NCI-H510A treated with DMSO at 0.1 percent for 48 hours (cell line): ENCODE measurements around the gene CEMIP2.
A peak's percentile ranks its signal among the peaks of the same experiment; 100 is the strongest.

Source experiments
- DNase-seq: peaks from one replicate; lab custom pipeline; 2025; lab: John Stamatoyannopoulos, UW

The CEMIP2 gene

DNA sequence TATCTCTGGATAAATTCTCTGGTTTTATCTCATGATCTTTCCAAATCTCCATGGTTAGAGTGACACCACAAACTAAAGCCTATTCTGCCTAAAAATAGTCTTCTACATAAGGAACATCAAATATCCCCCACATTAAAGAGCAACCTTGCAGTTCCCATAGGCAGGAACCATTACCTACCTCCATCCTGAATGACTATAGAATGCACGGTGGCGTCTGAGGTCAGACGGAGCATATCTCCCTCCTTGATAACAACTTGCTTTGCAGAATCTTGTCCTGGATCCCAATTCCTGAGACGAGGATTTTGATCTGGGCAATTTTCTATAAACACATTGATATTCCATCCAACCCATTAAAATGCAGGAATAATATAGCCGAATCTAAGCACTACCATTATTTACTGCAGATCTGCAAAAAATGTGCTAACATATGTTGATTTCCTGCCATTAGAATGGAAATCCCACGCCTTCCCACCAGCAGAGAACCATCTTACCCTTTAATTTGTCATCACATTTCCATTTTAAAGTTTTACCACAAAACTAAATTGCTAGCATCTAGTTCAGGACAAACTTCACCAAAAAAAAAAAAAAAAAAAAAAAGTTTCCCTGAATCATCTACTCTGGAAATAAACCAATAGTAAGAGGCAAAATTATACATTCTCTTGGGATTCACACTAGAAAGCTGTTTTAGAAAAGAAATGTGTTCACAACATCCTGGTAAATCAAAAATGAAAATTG, 22.1 kb downstream of the CEMIP2 start:
- no peak for DNase-seq

DNA sequence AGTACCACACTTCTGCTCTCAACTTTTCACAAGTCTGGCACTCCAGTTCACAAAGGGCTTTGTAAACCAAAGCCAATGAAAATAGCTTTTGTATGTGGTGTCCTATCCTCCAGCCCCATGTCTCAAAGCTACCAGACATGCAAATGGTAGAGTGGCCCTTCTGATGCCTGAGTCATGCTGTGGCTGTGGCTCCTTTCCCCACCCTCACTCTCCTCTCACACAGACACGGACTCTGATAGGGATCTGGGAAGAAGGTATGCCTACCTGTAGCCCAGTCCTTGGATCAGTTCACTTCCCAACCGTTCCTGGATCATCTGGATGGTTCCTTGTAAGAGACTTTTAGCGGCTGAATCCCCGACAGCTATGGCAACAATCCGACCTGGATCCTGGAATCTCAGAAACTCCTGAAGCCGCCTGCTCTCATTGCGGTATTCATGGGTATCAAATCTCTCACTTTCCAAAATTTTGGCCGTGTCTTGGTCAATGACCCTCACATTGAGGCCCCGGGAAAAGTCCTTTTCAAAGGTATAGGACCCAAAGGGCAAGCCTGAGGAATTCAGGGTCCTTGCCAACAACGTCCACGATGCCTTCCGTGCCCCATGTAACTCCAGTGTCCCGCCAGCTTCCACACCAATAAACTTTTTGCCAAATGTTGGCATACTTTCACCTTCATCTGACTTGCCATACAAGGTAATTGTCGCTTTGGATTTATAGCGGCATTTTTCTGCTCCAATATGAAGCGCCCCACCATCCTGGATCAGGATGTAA, 23.4 kb downstream of the CEMIP2 start:
- no peak for DNase-seq

GRCh38 chr9:71743882-71744281, 24.4 kb downstream of the CEMIP2 start:
- no peak for DNase-seq

- no peak for DNase-seq
Measured at GRCh38 chr9:71743217-71743705, 25.1 kb downstream of the CEMIP2 start.

DNA sequence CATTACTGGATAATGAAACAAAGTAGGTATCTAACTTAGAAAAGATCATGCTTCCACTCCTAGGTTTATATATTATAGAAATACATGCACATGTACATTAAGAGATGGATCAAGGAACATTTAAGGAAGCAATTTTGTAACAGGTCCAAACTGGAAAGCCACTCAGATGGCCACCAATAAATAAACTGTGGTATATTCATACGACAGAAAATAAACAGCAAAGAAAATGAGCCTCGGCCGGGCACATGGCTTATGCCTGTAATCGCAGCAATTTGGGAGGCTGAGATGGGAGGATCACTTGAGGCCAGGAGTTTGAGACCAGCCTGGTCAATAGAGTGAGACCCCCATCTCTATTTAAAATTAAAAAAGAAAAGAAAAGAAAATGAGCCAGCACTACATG, 25.6 kb downstream of the CEMIP2 start:
- no peak for DNase-seq

DNA sequence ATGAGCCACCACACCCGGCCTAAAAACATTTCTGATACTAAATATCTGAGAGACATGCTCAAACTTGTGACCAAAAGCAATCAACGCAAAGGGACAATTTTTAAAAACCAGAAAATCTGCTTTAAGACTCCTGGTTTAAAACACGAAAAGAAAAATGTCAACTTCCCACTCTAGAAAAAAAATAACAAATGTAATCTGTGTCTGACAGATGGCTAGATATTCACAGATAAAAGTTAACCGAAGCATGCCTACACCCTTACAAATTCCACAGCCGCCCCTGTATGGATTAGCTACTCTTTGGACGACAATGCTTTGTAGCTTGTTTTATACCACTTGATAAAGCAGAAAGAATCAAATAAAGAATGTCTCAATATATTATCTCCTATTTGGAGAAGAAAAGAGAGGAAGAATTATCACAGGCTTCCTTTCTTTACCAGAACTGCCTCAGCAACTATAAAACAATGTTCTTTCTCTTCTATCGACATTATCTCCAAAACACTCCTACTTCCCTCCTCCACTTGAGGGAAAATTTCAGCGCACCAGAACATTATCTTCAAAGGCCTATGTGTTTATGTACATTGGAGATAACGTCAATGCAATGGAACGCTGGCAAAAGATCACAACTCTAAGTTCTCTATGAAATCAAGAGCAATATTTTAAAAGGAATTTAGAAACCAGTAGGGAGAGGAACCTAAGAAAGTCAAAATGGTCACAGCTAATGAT, 26.2 kb downstream of the CEMIP2 start:
- DNase-seq = no peak

- DNase-seq = no peak
Measured at GRCh38 chr9:71740199-71740598, 28.1 kb downstream of the CEMIP2 start.

DNA sequence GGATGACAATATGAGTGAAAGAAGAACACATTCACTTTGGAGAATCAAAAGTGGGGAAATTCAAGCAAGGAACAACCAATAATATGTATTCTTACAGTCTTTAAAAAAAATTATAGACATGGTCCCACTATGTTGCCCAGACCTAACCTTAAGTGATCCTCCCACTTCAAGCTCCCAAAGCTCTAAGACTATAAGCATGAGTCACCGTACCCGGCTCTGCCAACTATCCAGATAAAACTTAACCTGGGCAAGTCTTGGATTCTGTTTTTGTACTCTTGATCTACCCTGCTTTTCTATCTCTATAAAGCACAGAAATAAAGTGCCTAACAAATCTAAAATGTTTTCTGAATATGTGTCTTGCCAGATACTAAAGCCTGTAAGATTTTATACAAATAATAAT, 30.9 kb downstream of the CEMIP2 start:
- DNase-seq = no peak

DNA sequence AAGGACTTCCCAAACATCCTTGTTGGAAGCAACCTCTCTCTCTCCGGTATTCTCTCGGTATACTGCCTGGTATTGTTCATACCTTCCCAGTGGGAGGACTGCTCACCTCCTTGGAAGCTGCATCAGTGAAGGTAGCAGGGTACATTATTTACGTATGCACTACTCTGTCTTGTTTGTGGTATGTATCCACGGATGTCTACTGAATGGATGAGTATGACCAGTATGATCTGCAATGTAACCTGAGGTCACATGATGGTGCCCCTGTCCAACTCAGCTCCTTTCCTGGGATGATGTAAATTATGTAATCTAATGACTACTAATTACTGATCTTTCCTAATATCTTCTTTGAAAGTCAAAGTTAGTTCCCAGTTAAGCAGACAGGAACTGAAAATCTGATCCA, 32.1 kb downstream of the CEMIP2 start:
- no peak for DNase-seq

- DNase-seq = no peak
Measured at GRCh38 chr9:71734950-71735349, 33.4 kb downstream of the CEMIP2 start.

- no peak for DNase-seq
Measured at GRCh38 chr9:71733176-71733575, 35.1 kb downstream of the CEMIP2 start.

GRCh38 chr9:71729816-71730526, 38.3 kb downstream of the CEMIP2 start:
- DNase-seq = peak; percentile 35

- DNase-seq = no peak
Measured at GRCh38 chr9:71726723-71727122, 41.6 kb downstream of the CEMIP2 start.

- DNase-seq = no peak
Measured at GRCh38 chr9:71725590-71726338, 42.5 kb downstream of the CEMIP2 start.

- no peak for DNase-seq
Measured at GRCh38 chr9:71721855-71722254, 46.5 kb downstream of the CEMIP2 start.

GRCh38 chr9:71719562-71719961, 48.8 kb downstream of the CEMIP2 start:
- DNase-seq = no peak

GRCh38 chr9:71719088-71719487, 49.2 kb downstream of the CEMIP2 start:
- DNase-seq = no peak

DNA sequence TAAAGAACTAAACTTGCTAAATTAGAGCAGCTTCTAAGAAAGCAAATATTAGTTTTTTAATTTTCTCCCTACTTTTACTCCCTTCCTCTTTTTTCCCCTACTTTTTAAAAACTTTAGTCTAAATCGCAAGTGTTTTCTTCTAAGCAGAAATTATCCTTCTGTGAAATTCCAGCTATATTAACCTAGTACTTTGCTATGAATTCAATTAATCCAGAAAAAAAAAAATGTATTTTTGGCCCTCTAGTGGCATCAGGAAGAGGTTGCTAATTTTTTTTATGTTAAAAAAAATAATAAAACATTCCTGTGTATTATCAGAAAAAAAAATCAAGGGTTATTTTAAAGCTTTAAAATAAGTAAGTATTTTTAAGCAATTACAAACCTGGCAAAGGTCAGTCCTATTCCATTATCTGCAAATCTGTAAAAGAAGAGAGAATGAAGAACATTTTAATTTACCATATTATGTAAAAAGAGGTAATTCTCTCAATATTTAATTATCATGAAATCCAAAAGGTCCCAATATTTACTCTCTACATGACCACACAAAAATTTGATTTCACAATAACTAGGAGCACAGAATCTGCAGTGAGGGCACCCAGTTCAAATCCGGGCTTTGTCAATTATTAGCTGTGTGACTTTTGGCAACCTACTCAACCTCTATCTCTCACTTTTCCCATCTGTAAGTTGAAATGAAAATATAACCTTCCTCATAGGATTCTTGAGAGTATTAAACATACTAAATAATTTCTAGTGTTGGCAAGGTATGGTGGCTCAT, 52.0 kb downstream of the CEMIP2 start:
- DNase-seq = no peak

DNA sequence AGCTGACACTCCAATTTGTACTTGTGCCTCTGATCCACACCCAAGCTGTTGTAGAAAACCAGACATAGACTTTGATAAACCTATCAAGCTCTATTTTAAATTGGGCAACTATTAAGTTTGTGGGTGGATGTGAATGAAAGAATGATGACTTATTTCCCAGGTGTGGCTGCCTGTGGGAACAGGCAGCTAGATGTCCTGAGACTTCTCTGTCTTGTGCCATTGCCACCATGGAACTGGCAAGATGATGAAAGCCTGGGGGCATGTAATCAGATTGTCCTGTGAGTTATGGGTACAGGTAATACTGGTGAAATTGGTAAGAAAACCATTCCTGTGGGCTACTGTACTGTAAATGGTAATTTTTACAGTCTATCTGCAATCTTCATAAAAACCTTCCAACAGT, 57.5 kb downstream of the CEMIP2 start:
- no peak for DNase-seq

GRCh38 chr9:71710201-71710600, 58.1 kb downstream of the CEMIP2 start:
- no peak for DNase-seq

GRCh38 chr9:71709384-71709783, 58.9 kb downstream of the CEMIP2 start:
- DNase-seq = no peak
